Ureter (tissue), 1 donor: ENCODE data around the gene HDAC5. TPM values are rescaled to one million over a fixed set of nuclear protein-coding genes. Genes with fewer than 3 reads are reported as not detected.
A peak's percentile ranks its signal among the peaks of the same experiment; 100 is the strongest.

Experiments used
- DNase-seq: peaks from one replicate; pipeline ENCODE4 v3.0.0-alpha.2; 2020; ENCODE audit warnings: low spot score
- total RNA-seq: library from RNA; stranded (reverse); gene quantifications from one replicate; pipeline ENCODE4 v1.2.4, GENCODE V29; 2023
- donor health status: DM: yes; HTN: yes; CAD: no.

The HDAC5 gene
- total RNA-seq, 1 donor from 2014 or later, result 36.3 TPM

GRCh38 chr17:44087319-44087718 is 36.1 kb downstream of the HDAC5 start:
- no peak for DNase-seq

GRCh38 chr17:44086364-44087311 is 36.8 kb downstream of the HDAC5 start:
- no peak for DNase-seq

GRCh38 chr17:44085908-44086307 is 37.5 kb downstream of the HDAC5 start:
- no peak for DNase-seq

DNA sequence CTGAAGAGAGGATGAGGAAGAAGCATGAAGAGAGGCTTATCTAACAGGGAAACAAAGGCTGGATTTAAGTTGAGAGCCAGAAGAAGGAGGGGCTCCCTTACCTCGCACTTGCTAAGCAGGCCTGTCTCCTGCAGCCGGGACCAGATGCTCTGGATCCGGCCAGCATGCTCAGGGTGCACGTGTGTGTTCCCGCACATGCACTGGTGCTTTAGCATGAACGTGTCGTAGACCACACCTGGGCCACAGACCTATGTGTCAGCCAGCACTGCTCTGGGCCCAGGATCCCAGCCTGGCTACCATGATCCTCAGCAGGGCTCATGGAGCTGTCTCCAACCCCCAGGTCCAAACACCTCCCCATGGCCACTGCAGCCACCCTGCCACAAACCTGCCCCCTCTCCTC is 38.5 kb downstream of the HDAC5 start:
- DNase-seq, result no peak

DNA sequence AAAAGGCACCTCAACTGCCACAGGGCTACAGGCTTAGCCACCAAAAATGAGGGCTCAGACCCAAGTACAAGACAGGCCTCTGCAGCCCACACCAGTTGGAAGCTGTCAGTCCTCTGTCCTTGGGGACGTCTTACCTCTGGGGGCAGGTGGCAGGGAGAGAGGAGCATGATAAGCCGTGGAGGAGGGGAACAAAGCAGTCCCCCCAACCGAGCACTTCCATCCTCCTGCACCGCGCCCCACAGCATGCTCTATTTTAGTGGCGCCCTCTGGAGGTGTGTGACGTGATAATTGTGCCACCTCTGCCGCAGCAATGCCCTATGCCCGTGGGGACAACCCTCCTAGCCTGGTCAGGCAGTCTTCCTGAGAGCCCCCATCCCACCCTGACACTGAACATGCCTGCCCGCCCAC is 39.3 kb downstream of the HDAC5 start:
- DNase-seq, result no peak

DNA sequence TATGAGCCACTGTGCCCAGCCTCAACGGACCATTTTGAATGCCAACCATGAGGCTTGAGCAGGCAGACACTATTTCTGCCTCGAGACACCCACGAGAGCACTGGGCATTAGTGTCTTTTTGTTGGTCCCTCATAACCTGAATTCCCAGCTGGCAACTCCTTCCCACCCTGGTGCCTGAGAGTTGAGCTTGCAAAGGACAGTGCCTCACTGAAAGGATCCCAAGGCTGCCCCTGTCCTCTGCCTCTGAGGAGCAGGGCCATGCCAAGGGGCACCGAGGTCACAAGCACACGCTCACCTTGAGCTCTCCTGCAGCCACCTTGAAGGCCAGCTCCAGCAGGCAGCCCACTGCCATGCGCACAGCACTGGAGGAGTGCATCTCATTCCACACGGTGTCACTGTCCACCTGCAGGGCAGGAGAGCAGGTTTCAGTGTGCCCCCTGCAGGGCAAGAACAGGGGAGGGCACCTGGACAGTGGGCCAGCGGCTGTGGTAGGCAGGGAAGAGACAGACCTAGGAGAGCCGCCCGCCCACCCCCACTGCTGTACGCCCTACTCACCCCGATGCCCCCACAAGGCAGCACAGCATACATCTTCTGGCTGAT is 40.1 kb downstream of the HDAC5 start:
- no peak for DNase-seq

DNA sequence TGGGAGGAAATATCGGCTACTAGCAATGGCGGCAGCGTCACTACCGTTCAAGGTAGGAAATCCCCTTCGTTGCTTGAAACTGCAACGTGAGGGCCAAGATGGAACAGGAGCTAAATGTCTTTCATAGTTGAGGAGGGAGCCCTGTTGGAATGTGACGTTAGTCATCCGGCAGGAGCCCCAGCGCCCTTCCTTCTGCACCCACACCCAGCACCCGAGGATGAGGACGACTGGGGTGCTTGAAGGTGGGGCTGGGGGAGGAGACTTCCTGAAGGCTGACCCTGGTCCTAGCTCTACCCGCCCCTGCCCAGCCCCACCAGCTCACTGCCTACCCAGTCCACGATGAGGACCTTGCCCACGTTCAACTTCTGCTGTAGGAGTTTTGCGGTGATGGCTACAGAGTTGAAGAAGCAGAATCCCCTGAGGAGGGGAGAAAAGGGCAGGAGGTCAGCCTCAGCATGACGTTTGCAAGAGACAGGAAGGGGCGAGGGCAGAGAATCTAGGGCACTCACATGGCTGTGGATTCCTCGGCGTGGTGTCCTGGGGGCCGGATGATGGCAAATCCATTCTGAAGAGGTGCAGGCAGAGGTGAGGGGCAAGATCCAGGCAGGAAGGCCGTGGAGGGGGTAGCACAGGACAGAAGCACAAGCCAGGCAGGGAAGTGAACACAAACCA is 41.0 kb downstream of the HDAC5 start:
- DNase-seq, result no peak

GRCh38 chr17:44081681-44082080 is 41.8 kb downstream of the HDAC5 start:
- no peak for DNase-seq

DNA sequence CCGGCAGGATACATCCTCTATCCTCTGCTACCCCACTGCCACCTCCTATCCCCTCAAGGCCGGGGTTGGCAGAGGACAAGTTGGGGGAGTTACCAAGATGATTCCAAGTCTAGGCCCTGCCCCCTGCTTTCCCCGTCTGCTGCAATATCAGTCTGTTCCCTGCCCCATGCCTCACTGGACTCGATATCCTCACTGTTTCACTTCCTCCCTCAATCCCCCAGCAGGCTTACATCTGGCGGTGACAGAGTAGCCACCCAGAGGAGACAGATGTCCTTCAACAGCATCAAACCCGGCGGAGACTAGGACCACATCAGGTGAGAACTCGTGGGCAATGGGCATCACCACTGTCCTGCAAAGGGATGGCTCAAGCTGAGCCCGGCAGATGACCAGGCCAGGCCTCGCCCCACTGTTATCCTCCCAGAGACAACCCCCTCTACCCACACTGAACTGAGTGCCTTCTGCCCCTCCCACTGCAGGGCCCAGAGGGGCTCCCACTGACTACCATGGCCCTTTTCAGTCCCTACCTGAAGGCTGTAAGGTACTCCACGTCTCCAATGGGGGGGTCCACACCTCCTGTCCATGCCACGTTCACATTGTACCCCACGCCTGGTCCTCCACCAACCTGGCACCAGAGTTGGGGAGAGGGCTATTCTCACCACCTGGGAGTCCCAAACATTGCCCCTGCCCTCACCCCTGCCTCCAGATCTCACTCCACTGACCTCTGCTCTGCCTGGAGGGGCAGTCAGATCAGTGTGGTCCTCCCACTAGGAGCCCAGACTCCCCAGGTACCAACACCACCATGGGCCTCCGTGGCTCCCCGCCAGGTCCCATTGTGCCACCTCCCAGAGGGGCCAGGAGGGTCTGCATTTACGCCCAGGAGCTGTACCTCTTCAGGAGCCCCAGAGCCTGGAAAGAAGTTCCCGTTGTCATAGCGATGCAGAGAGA is 43.3 kb downstream of the HDAC5 start:
- DNase-seq, result no peak

- DNase-seq, result no peak
Observed at GRCh38 chr17:44078412-44078811, 45.0 kb downstream of the HDAC5 start.

DNA sequence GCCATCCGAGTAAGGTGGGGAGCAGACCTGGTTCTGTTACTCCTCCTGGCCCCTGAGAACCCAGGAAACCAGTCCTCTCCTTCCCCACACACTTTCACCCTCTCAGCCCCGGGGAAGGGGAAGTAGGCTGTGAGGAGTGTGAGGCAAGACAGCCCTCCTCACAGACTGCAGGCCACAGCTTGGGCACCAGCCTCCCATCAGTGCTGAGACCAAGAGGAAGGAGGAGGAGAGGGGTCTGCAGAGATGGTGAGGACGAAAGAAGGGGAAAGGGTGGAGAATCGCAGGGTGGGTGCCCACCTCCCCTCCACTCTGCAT is 45.9 kb downstream of the HDAC5 start:
- DNase-seq, result no peak

DNA sequence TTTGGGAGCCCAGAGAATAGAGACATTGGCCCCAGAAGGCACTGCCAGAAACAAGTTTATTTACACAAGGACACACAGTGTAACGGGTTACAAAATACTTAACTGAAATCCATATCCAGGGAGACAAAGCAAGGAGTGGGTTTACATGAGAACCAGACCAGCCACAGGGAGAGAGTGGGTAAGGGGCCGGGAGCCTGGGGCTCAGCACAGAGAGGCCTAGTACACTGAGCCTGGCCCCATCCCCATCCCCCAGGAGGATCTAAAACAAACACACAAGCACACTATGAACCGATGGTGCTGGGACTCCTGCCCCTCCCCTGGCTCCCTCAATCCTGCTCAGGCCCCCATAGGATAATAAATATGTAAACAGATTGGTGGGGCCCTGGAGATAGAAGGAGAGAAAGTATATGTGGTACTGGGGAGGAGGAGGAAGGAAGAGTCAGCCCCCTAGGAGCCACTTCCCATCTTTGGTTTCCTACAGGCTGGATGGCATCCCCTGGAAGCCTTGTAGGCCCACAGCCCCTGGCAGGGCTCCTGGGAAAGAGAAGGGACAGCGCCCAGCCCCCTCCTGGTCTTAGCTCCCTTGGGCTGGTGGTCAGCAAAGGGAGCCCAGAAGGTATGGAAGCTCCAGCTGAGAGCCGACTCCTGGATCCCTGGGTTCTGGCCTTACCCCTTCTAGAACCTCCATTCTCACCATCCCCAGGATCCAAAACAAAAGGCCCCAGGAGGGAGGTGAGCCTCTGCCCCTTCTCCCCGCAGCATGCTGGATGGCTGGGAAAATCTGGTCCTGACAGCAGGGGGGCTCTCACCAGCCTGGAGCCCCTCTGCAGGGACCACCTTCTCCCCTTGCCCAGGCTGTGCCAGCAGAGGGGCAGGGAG is 46.5 kb downstream of the HDAC5 start:
- no peak for DNase-seq

DNA sequence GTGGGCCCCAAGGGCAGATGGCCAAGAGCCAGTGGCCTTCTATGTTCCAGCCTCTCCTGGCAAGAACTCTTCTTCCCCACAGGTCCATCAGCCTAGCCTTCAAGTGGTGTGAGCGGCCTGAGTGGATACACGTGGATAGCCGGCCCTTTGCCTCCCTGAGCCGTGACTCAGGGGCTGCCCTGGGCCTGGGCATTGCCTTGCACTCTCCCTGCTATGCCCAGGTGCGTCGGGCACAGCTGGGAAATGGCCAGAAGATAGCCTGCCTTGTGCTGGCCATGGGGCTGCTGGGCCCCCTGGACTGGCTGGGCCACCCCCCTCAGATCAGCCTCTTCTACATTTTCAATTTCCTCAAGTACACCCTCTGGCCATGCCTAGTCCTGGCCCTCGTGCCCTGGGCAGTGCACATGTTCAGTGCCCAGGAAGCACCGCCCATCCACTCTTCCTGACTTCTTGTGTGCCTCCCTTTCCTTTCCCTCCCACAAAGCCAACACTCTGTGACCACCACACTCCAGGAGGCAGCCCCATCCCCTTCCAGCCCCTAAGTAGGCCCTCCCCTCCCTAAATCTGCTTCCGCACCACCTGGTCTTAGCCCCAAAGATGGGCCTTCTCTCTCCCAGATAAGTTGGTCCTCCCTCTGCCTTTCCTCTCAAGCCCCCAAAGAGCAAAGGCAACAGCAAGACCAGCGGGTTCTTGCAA is 47.7 kb downstream of the HDAC5 start:
- no peak for DNase-seq

- no peak for DNase-seq
Observed at GRCh38 chr17:44074911-44075285, 48.5 kb downstream of the HDAC5 start.

DNA sequence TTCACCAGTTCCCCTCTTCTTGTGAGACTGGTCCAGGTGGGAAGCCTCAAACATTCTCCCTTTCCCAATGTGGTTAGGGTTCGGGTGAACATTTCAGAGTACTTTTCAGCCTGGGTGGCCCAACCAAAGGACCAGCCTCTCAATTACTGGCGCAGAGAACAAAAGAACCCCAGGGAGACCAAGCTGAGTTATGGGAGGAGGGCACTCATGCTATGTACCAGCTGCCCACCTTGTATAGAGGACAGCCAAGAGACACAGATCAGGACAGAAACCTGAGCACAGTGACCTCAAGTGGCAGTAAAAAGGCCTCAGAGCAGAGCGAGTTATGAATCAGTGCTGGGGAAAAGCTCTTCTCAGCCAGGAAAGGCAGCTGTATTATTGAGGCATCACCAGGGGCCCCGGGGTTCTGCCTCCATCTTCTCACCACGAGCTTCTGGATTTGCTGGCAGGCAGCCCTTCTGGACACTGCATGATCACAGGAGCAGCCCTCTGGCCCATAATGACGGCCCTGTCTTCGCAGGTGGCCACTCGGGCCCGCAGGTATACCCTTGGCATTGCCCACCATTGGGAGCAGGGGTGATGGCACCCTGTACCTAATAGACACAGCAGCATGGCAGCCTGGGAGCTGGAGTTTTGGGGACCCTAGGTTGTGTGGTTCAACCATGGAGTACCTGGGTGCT is 49.1 kb downstream of the HDAC5 start:
- no peak for DNase-seq

DNA sequence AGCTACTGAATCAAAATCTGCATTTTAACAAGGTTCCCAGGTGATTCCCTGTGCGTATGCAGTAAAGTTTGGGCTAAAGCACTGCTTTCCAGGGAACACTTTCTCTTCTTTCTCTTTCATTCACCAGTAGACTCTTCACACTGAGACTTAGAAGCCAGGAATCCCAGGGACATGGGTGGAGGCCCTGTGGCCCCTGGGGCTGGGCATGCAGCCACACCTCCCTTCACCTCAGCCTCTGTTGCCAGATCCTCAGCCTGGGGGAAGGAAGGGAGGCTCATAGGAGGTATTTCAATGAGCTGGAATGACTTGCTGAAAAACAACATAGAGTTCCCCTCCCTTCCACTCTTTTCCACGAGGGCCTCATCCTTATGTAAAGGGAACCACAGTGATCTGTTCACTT is 51.7 kb downstream of the HDAC5 start:
- no peak for DNase-seq

DNA sequence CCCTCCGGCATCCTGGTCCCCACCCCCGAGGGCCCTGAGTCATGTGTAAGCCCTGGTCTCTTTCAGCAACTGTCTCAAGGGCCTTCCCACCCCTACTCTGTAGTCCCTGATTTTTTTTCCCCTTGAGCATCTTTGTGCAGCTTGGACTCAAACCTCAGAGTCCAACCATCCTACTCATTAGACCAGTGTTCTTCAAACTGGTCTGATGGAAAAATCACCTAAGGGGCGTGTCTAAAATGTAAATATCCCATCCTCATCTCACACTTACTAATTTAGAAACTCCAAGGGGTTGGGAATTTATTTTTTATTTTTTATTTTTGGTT is 52.3 kb downstream of the HDAC5 start:
- no peak for DNase-seq

- DNase-seq, result peak; percentile 94
Observed at GRCh38 chr17:44070455-44071197, 52.8 kb downstream of the HDAC5 start, which contains the start of gene G6PC3. Gene G6PC3 (plus strand): TSS chr17:44070735. CDS start chr17:44070966, 231 bp downstream.

DNA sequence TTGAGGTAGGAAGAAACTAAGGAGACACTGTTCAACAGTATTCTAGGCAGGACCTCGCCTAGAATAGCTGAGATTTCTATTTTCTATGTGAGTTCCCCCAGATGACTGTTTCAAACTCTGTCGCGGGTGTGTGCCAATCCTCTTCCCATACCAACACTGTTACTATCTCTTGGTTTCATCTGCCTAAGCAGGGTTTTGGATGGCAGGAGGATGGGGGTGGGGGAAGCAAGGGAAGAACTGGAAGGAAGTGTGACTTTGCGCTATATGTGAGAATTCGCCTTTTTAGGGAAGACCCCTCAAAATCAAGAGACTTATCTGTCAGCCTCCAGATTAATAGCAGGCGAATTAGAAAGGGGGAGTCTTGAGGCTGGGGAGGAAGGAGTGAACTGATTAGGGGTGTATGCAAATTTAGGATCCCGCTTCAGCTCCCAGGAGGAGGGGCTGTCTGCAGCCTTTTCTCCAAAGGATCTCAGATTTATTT is 53.4 kb downstream of the HDAC5 start:
- no peak for DNase-seq
